Ascending aorta (tissue), 2 donors: ENCODE data around the gene CNEP1R1. TPM values are rescaled to one million over a fixed set of nuclear protein-coding genes. Genes with fewer than 3 reads are reported as not detected.

Experiments used
- DNase-seq, 2 donors: peaks; one replicate each; pipeline ENCODE4 v3.0.0-alpha.2; 2019; ENCODE audit warnings: low spot score in 2 of 2
- H3K27ac ChIP-seq, 2 donors: fragments of 200-600 bp; sonication (generic); one replicate each; pipeline ENCODE4 v1.5.1; 2016 to 2017; ENCODE audit warnings: mild to moderate bottlenecking in 1 of 2
- H3K27me3 ChIP-seq: fragments of 200-600 bp; sonication (generic); one replicate; pipeline ENCODE4 v1.5.1; 2017
- H3K36me3 ChIP-seq, 2 donors: fragments of 200-600 bp; sonication (generic); one replicate each; pipeline ENCODE4 v1.5.1; 2016
- H3K4me1 ChIP-seq, 2 donors: fragments of 200-600 bp; sonication (generic); one replicate each; pipeline ENCODE4 v1.5.1; 2016 to 2017; ENCODE audit warnings: mild to moderate bottlenecking in 1 of 2
- H3K4me3 ChIP-seq, 2 donors: fragments of 200-600 bp; sonication (generic); one replicate each; pipeline ENCODE4 v1.5.1; 2016 to 2017; ENCODE audit warnings: mild to moderate bottlenecking in 1 of 2
- H3K9me3 ChIP-seq, 2 donors: fragments of 200-600 bp; sonication (generic); one replicate each; pipeline ENCODE4 v1.5.1; 2016
- intact Hi-C: fragments of 100-400 bp; cut with DNase I; formaldehyde crosslinking; loops from one replicate; pipeline ENCODE4 v1.15.1; 2023
- total RNA-seq: library from RNA; depleted of rRNA; stranded (reverse); fragments of >200 nt; gene quantifications from one replicate; pipeline ENCODE4 v1.1.0, GENCODE V29; 2016
- TF ChIP-seq, protein P1 (sequence below), 3 experiments: fragments of 200-600 bp in 2 of 3; fragments of 450-650 bp in 1 of 3; sonication (generic) in 2 of 3; IDR thresholded peaks; one replicate each; pipeline ENCODE4 v1.5.1; 2016 to 2019; ENCODE audit warnings: antibody characterized with exemption in 3 of 3, mild to moderate bottlenecking in 1 of 3, moderate library complexity in 1 of 3

The CNEP1R1 gene
- total RNA-seq, 1 donor from 2014 or later, result 5.9 TPM

DNA sequence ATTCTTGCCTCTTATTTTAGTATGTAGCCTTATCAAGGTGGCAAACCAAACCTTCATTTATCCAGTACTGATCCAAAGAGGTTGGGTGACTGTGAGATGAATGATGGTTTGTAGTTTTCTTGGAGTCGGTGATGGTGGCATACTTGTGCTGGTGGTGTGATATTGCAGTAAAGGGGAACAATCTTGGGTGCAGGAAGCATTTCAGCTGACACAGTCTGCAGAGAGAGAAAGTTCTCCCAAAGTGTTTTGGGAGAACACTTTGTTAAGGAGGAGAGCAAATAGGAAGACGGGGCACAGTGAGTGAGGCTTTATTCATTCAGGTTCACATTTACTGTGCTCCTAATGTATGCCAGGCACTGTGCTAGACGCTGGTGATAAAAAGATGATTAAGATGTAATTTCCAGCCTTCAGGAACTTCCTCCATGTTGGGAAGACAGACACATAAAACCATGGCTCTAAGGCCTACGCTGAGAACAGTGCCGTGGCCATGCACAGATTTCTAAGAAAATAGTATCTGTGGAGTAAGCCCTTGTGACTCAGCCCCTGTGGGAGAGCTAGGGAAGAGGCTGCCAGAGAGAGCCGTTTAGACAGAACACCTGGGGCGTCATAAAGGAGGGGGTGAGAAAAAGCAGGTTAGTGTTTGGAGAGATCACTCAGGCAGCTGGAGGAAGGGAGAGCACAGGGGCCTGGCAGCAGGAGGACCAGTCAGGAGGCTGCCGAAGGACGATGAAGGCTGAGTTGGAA, 54.5 kb downstream of the CNEP1R1 start:
- intact Hi-C loops, result no loop called here
- TF ChIP-seq, protein P1, sequence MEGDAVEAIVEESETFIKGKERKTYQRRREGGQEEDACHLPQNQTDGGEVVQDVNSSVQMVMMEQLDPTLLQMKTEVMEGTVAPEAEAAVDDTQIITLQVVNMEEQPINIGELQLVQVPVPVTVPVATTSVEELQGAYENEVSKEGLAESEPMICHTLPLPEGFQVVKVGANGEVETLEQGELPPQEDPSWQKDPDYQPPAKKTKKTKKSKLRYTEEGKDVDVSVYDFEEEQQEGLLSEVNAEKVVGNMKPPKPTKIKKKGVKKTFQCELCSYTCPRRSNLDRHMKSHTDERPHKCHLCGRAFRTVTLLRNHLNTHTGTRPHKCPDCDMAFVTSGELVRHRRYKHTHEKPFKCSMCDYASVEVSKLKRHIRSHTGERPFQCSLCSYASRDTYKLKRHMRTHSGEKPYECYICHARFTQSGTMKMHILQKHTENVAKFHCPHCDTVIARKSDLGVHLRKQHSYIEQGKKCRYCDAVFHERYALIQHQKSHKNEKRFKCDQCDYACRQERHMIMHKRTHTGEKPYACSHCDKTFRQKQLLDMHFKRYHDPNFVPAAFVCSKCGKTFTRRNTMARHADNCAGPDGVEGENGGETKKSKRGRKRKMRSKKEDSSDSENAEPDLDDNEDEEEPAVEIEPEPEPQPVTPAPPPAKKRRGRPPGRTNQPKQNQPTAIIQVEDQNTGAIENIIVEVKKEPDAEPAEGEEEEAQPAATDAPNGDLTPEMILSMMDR (IDR thresholded peaks at IDR 0.05), result no peak
- no peak overlapping the region for H3K27ac ChIP-seq
- no peak overlapping the region for H3K4me3 ChIP-seq
- H3K9me3 ChIP-seq, result no peaks in the 10 kb centered on the region
- peaks cover 22 to 47% of the 10 kb centered on the region in 2 donors for H3K36me3 ChIP-seq
- DNase-seq, result no peak
- no peaks in the 10 kb centered on the region for H3K4me1 ChIP-seq
- H3K27me3 ChIP-seq, result no peaks in the 10 kb centered on the region

GRCh38 chr16:50081428-50082018, 56.5 kb downstream of the CNEP1R1 start:
- H3K27me3 ChIP-seq, result no peaks in the 10 kb centered on the region
- H3K36me3 ChIP-seq, result peaks cover 40 to 54% of the 10 kb centered on the region in 2 donors
- H3K9me3 ChIP-seq, result no peaks in the 10 kb centered on the region
- no peak overlapping the region for H3K27ac ChIP-seq
- intact Hi-C loops, result no loop called here
- H3K4me1 ChIP-seq, result no peaks in the 10 kb centered on the region
- H3K4me3 ChIP-seq, result no peak overlapping the region
- DNase-seq, result no peak
- TF ChIP-seq, protein P1 (IDR thresholded peaks at IDR 0.05), result no peak

- H3K4me3 ChIP-seq, result no peak overlapping the region
- no peak overlapping the region for H3K27ac ChIP-seq
- peaks cover 45 to 60% of the 10 kb centered on the region in 2 donors for H3K36me3 ChIP-seq
- H3K9me3 ChIP-seq, result no peaks in the 10 kb centered on the region
- no peaks in the 10 kb centered on the region for H3K4me1 ChIP-seq
- intact Hi-C loops, result no loop called here
- TF ChIP-seq, protein P1 (IDR thresholded peaks at IDR 0.05), result no peak
- no peak for DNase-seq
- H3K27me3 ChIP-seq, result no peaks in the 10 kb centered on the region
These were observed 59.0 kb downstream of the CNEP1R1 start for GRCh38 chr16:50083996-50084395.

- no peak overlapping the region for H3K4me3 ChIP-seq
These were observed 61.2 kb downstream of the CNEP1R1 start for GRCh38 chr16:50086176-50086575.

More at GRCh38 chr16:50086176-50086575, 61.2 kb downstream of the CNEP1R1 start:
- peaks cover 46 to 60% of the 10 kb centered on the region in 2 donors for H3K36me3 ChIP-seq
- intact Hi-C loops, result no loop called here
- H3K9me3 ChIP-seq, result no peaks in the 10 kb centered on the region
- H3K4me1 ChIP-seq, result no peaks in the 10 kb centered on the region
- no peaks in the 10 kb centered on the region for H3K27me3 ChIP-seq
- no peak overlapping the region for H3K27ac ChIP-seq
- TF ChIP-seq, protein P1 (IDR thresholded peaks at IDR 0.05), result no peak
- no peak for DNase-seq

Other genes starting within 250 kb of the CNEP1R1 start
- gene ZNF423, start 169.1 kb upstream of the CNEP1R1 start, total RNA-seq, result 42.9 TPM
- 10.4 TPM for gene HEATR3, start 40.7 kb downstream of the CNEP1R1 start, total RNA-seq
- gene TENT4B, start 128.1 kb downstream of the CNEP1R1 start, total RNA-seq, result 38.1 TPM
- gene ADCY7, start 241.3 kb downstream of the CNEP1R1 start, total RNA-seq, result 8.2 TPM